ENCODE data around the gene PPP2R5C. TPM values are rescaled to one million over a fixed set of nuclear protein-coding genes. Genes with fewer than 3 reads are reported as not detected.

Gene PPP2R5C
- total RNA-seq, 1 donor from 2014 or later, result 250 TPM

DNA sequence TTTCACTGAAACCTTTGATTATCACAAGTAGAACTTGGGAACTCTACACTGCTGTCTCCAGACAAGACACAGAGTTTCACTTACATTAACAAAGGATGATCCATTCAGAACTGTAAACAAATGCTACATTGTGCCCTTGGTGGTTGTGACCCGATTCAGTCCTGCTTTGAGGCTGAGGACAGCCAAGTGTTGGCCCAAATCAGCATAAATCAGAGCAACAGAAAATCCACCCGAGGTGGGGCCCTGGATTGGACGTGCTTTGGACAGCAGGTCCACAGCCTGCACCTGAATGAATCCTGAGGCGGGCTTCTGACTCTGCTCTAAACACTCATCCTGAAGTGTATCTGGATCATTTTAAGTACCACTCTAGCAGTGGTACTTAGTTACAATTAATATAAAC, 68.8 kb downstream of the PPP2R5C start:
- intact Hi-C loops (cut with micrococcal nuclease), result no loop called here

DNA sequence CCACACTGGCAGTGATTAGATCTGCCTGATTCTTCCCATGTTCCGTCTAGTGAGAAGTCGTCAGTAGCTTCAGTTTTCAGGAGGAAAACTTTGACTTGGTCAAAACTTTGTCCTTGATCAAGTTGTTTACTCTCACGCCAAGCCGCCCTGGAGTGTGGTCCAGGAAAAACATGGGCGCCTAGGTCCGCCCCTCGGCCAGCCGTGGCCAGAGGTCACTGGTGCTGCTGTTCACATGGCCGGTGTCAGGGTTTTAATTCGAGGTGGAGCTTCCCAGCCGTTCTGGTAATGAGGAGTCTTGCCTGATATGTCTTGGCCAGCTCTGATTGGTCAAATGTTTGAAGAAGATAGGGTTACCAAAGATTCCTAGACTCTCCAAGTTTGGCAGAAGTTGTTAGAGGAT, 71.5 kb downstream of the PPP2R5C start:
- intact Hi-C loops (cut with micrococcal nuclease), result no loop called here

DNA sequence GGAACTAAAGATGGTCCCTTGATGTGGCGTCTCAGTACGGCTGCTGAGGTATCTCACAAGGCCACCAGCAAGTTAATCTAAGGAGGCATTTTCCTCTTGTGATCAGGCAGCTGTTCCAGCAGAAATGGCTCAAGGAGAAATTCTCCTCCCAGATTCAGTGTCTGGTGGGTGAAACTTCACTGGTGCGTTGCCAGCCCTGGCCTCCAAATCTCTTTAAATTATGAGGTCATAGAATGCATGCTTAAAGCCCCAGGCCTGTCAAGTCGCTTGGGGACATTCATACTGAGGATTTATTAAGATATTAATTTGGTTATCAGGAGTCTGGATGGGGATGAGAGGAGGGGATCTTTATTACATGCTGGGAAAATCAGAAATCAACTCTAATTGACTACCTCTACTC, 72.9 kb downstream of the PPP2R5C start:
- intact Hi-C loops (cut with micrococcal nuclease), result no loop called here

- intact Hi-C loops (cut with micrococcal nuclease), result no loop called here
Observed at GRCh38 chr14:101834800-101835547, 73.5 kb downstream of the PPP2R5C start.

DNA sequence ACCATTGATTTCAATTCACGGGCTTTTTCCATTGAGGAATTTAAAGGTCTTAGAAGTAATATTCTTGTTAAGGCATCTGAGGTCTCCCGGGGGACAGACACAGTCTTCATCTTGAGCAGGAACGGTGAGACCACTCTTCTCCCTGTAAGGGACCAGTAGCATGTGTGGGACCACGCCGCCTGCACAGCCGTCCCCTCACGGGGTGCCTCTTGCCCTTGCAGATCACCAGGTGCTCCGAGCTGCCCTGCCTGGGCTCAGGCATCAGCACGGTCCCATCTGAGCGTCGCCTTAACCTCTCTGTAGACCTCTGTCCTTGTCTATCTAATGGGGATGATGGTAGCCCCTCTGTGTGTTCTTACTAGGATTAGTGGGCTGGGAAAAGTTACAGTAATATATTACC, 74.1 kb downstream of the PPP2R5C start:
- intact Hi-C loops (cut with micrococcal nuclease), result no loop called here

DNA sequence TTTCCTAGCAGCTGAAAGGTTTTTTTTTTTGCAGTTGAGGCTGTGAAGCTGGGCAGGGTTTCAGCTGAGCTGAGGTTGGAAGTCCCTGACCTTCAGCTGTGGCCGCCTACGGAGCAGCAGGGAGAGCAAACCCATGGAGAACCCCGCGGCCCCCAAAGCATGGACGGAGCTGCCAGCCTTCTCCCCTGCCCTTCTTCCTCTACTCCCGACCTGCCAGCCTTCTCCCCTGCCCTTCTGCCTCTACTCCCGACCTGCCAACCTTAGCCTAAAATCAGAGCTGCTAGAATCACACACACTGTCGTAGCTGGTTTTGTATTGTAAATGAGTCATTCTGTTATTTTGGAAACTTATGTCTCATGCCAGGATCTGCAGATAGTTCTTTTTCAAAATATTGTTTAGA, 74.6 kb downstream of the PPP2R5C start:
- intact Hi-C loops (cut with micrococcal nuclease), result no loop called here

DNA sequence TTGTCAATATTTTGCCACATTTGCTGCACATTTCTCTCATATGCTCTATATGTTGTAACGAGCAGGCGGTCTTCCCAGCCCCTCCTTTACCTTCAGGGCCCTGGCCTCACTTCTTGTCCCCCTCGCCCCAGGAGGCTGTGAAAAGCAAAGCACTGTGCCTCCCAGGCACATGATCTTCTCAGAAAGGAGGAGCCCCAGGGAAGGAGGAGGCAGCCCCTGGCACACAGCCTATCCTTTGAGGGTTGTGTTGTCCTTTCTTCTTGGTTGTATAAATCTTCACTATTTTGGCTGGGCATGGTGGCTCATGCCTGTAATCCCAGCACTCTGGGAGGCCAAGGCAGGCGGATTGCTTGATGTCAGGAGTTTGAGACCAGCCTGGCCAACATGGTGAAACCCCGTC, 77.0 kb downstream of the PPP2R5C start:
- intact Hi-C loops (cut with micrococcal nuclease), result no loop called here

DNA sequence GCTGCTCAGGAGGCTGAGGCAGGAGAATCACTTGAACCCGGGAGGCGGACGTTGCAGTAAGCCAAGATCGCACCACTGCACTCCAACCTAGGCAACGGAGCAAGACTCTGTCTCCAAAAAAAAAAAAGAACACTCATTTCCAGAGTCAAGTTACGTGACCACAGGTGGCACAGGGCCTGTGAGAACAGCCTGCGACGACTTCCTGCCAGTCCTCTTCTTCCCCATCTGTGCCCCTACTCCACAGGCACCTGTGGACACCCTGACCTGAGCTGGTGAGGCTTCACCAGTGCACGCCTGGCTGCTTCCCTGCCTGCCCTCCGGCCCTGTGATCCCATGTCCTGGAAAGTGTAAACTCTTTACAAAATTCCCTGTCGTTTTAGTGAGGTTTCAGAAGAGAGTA, 77.7 kb downstream of the PPP2R5C start:
- intact Hi-C loops (cut with micrococcal nuclease), result loop anchor here (1.0 kb wide), 2 partner anchors 14 to 132 kb away; no protein-coding TSS in a partner anchor

DNA sequence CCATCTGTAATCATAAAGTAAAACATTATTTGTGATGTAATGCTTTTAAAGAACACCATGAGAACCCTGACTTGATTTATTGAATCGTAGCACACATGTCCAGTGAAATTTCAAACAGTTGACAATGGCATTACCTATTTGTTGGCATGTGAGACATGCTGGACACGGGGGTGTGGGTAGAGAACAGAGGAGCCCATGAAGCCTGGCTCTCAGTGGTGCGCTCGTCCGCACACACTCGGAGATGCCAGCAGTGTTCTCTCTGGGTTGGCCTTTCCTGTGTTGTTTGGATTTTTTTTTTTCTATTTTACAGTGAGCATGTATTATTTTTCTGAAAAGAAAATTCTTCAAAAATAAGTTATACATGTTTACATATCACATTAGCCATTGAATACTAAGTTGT, 78.2 kb downstream of the PPP2R5C start:
- intact Hi-C loops (cut with micrococcal nuclease), result loop anchor here (1.0 to 5.0 kb wide), 3 partner anchors 14 to 132 kb away; no protein-coding TSS in a partner anchor

GRCh38 chr14:101840649-101841369, 79.3 kb downstream of the PPP2R5C start:
- intact Hi-C loops (cut with micrococcal nuclease), result loop anchor here (5.0 kb wide), 1 partner anchor 36 kb away; no protein-coding TSS in a partner anchor

GRCh38 chr14:101843038-101843437, 81.5 kb downstream of the PPP2R5C start:
- intact Hi-C loops (cut with micrococcal nuclease), result loop anchor here (1.0 to 5.0 kb wide), 4 partner anchors 33 to 136 kb away; no protein-coding TSS in a partner anchor

- intact Hi-C loops (cut with micrococcal nuclease), result loop anchor here (1.0 to 5.0 kb wide), 4 partner anchors 33 to 136 kb away; no protein-coding TSS in a partner anchor
Observed at GRCh38 chr14:101843665-101844064, 82.2 kb downstream of the PPP2R5C start.

DNA sequence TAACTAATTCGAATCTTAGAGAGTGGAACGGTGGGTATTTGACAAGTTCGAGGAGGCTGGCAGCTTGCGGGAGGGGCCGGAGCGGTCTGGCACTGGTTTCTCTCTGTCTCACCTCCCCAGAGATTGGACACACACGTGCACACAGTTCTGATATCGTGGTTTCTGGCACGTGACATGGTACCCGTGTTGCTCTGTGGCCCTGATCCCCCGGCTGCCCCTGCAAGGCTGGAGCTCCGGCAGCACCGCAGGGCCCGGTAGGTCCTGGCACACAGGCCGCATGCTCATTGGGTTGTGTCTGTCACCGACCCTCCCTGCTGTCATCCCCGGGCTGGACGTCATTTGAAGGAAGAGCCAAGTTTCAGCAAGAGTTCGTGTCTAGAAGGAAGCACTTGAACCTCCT, 82.7 kb downstream of the PPP2R5C start:
- intact Hi-C loops (cut with micrococcal nuclease), result loop anchor here (5.0 kb wide), 1 partner anchor 33 kb away; no protein-coding TSS in a partner anchor

- intact Hi-C loops (cut with micrococcal nuclease), result loop anchor here (5.0 kb wide), 1 partner anchor 33 kb away; no protein-coding TSS in a partner anchor
Observed at GRCh38 chr14:101844751-101845150, 83.2 kb downstream of the PPP2R5C start.

DNA sequence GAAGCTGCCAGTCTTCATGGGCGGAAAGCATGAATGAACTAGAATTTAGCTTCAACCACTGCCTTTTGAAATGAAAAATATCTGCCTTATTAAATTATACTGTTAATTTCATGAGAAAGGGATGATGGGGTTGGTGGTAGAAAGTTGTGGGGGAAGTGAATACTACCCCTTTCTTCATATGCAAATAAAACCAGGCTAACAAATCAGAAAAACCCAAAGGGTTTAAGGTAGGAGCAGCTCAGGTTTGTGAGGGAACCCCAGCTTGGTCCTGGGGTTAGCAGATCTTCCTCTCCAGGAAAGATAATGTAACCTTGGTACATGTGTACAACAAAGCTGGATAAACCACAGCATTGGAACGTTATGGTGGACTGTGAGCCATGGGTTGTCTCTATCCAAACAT, 84.0 kb downstream of the PPP2R5C start:
- intact Hi-C loops (cut with micrococcal nuclease), result no loop called here

GRCh38 chr14:101845896-101846295, 84.4 kb downstream of the PPP2R5C start:
- intact Hi-C loops (cut with micrococcal nuclease), result no loop called here

GRCh38 chr14:101849125-101849524, 87.6 kb downstream of the PPP2R5C start:
- intact Hi-C loops (cut with micrococcal nuclease), result no loop called here

DNA sequence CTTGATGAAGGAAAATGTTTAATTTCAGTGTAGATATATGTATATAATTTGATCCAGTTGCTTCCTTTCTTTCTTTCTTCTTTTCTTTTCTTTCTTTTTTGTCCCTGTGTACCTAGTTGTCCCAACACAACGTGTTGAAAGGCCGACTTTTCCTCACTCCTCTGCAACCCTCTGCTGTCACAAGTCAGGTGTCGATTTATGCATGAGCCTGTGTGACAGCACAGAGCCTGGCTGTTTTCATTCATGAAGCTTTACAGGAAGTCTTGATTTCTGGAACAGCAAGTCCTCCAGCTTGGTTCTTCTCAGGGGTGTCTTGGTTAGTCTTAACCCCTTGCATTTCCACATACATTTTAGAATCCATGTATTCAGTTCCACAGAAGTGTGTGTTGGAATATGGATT, 88.1 kb downstream of the PPP2R5C start:
- intact Hi-C loops (cut with micrococcal nuclease), result no loop called here

DNA sequence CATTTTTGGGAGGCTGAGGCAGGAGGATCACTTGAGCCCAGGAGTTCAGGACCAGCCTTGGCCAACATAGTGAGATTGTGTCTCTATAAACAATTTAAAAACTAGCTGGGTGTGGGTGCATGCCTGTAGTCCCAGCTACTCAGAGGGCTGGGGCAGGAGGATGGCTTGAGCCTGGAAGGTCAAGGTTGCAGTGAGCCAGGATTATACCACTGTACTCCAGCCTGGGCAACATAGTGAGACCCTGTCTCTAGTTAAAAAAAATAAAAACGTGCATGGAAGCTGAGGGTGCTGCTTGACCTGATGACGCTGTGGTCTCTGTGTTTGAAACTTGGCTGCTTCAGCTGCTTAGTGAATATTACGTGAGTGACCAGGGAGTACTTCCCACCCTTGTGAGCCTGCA, 89.7 kb downstream of the PPP2R5C start:
- intact Hi-C loops (cut with micrococcal nuclease), result no loop called here

DNA sequence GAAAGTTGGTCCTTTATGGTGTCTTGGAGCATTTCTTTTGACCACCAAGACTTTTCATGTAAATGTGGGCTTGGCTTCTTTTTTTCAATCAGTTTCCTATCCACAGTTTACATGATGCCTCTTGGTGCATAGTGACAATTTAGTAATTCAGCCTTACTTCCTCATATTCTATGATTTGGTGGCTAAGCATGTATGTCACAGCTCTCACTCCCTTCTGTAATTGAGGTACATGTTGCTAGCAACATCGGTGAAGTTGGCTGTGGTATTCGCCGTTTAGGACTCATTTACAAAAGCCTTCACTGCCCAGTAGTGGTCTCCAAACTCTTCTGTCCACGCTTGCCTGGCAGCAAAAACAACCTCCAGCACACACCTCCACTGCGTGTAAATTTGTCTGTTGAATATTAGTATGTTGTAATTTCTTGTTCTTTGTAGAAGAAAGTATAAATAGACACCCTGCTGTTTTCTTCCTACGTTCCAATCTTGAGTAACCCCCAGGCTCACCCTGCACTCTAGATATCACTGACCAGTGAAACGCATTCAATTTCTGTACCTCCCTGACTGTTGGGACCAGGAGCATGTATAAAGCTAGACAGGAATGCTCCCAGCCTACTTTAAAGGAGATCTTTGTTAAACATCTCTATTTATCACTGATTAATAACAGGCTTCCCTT, 90.4 kb downstream of the PPP2R5C start:
- intact Hi-C loops (cut with micrococcal nuclease), result no loop called here

DNA sequence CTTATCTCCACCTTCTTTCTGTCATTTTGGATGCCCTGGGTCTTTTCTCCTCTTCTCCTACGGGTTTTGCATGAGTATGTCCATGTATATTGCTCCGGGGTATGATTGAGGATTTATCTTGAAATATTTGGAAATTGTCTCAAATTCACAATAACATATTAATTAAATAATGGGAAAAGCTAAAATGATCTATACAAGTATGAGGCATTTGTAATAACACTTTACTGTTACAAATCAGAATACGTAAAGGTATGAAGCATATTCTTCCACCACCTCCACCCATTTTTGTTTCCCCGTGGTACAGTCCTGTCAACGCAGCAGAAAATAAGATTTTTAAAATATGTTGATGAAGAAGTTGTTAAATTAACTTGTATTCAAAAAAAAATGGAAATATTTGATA, 91.3 kb downstream of the PPP2R5C start:
- intact Hi-C loops (cut with micrococcal nuclease), result no loop called here
